ENCODE data around the gene RPS27. TPM values are rescaled to one million over a fixed set of nuclear protein-coding genes. Genes with fewer than 3 reads are reported as not detected.

Gene RPS27
- total and polyA plus RNA-seq, 2 of the 13 experiments (the other 11 are each of a cell fraction or from before 2014, with no cell fraction given), result 3,737 to 9,964 TPM

GRCh38 chr1:153967107-153967999, 23.2 kb upstream of the RPS27 start, which contains the start of gene CREB3L4 (continued):
- TF ChIP-seq CEBPZ (IDR thresholded peaks at IDR 0.05; ENCODE audit: low read length) (no peak), ZNF75D (CRISPR knock-in tag; IDR thresholded peaks at IDR 0.05; ENCODE audit: borderline replicate concordance) (no peak), HDAC1 (CRISPR knock-in tag; IDR thresholded peaks at IDR 0.05) (peak; percentile 88), ZNF619 (CRISPR knock-in tag; IDR thresholded peaks at IDR 0.05) (no peak; the same call in 1 of the 2 replicates), RBM39 (IDR thresholded peaks at IDR 0.05; ENCODE audit: low read depth, low read length, poor library complexity, severe bottlenecking) (peak; percentile 40), ZEB1 (IDR thresholded peaks at IDR 0.05; ENCODE audit: insufficient replicate concordance, low read depth) (peak; percentile 48), ZNF451 (CRISPR knock-in tag; IDR thresholded peaks at IDR 0.05) (peak; percentile 70; the same call in 1 of the 2 replicates), CREM (IDR thresholded peaks at IDR 0.05) (peak; percentile 50; the same call in 1 of the 2 replicates), CREM (CRISPR knock-in tag; IDR thresholded peaks at IDR 0.05) (no peak), SMARCE1 (IDR thresholded peaks at IDR 0.05; ENCODE audit: borderline replicate concordance) (no peak), XRCC5 (optimal IDR thresholded peaks at IDR 0.05; ENCODE audit: low read length) (peak; percentile 12), ZFP1 (CRISPR knock-in tag; IDR thresholded peaks at IDR 0.05) (no peak; the same call in 1 of the 2 replicates), ZSCAN30 (CRISPR knock-in tag; IDR thresholded peaks at IDR 0.05) (no peak; the same call in 1 of the 2 replicates), ESRRA (CRISPR knock-in tag; IDR thresholded peaks at IDR 0.05; ENCODE audit: low read depth) (no peak), TP53 (CRISPR knock-in tag; conservative IDR thresholded peaks at IDR 0.05) (peak; percentile 79; the same call in 1 of the 2 replicates), ISL2 (CRISPR knock-in tag; IDR thresholded peaks at IDR 0.05) (peak; percentile 32; the same call in 1 of the 2 replicates), RNF2 (conservative IDR thresholded peaks at IDR 0.05; ENCODE audit: low read depth) (0 out of 2 replicates have a peak, but pooled peaks have one; percentile 71), SP1 (IDR thresholded peaks at IDR 0.05) (no peak), SP1 (CRISPR knock-in tag; IDR thresholded peaks at IDR 0.05) (peak; percentile 25; the same call in 1 of the 2 replicates), MBD4 (IDR thresholded peaks at IDR 0.05; ENCODE audit: borderline replicate concordance, low read length) (no peak), MTA1 (CRISPR knock-in tag; IDR thresholded peaks at IDR 0.05; ENCODE audit: borderline replicate concordance) (peak; percentile 51), ZNF615 (CRISPR knock-in tag; IDR thresholded peaks at IDR 0.05; ENCODE audit: borderline replicate concordance) (no peak), ZNF430 (CRISPR knock-in tag; IDR thresholded peaks at IDR 0.05) (peak; percentile 85; the same call in 1 of the 2 replicates), JUN (CRISPR knock-in tag; IDR thresholded peaks at IDR 0.05) (no peak), SP2 (CRISPR knock-in tag; IDR thresholded peaks at IDR 0.05) (peak; percentile 94), ZNF383 (CRISPR knock-in tag; IDR thresholded peaks at IDR 0.05; ENCODE audit: borderline replicate concordance) (no peak), PTBP1 (IDR thresholded peaks at IDR 0.05; ENCODE audit: low read depth, low read length, poor library complexity, severe bottlenecking) (no peak), SRF (IDR thresholded peaks at IDR 0.05; ENCODE audit: low read depth, low read length) (no peak), TOE1 (CRISPR knock-in tag; IDR thresholded peaks at IDR 0.05) (no peak), MBNL3 (CRISPR knock-in tag; conservative IDR thresholded peaks at IDR 0.05) (no peak)
